Stimulated activated naive B cell treated with anti-CD40 and anti-IgM and Interleukin-4, amounts not matched to agents 10 μg/mL and 1 μg/mL and 100 μg/mL, for 72 hours (primary cell): ENCODE results near the gene HSPA1B.
A peak's percentile ranks its signal among the peaks of the same experiment; 100 is the strongest.

Experiments used
- ATAC-seq, 2 donors: fragments of 150-1000 bp; cut with Tn5 transposase; replicated peaks; 2 replicates each; pipeline ENCODE4 v1.10.0; 2021; ENCODE audit warnings: moderate library complexity in 1 of 2
- DNase-seq: peaks from one replicate; pipeline ENCODE4 v3.0.0; 2021
- H3K27ac Mint-ChIP-seq: one replicate; pipeline ENCODE4 v1.8.0; 2022; ENCODE audit warnings: mild to moderate bottlenecking, mixed read lengths
- H3K27me3 Mint-ChIP-seq, 2 donors: one replicate each; pipeline ENCODE4 v1.8.0; 2022; ENCODE audit warnings: mixed read lengths in 2 of 2
- H3K36me3 Mint-ChIP-seq, 2 donors: one replicate each; pipeline ENCODE4 v1.8.0; 2022; ENCODE audit warnings: mixed read lengths in 2 of 2, mild to moderate bottlenecking in 1 of 2
- H3K4me1 Mint-ChIP-seq, 2 donors: one replicate each; pipeline ENCODE4 v1.8.0; 2022; ENCODE audit warnings: mixed read lengths in 2 of 2, mild to moderate bottlenecking in 1 of 2
- H3K4me3 Mint-ChIP-seq, 2 donors: one replicate each; pipeline ENCODE4 v1.8.0; 2022; ENCODE audit warnings: mild to moderate bottlenecking in 2 of 2, mixed read lengths in 2 of 2, moderate library complexity in 1 of 2
- H3K9me3 Mint-ChIP-seq, 2 donors: one replicate each; pipeline ENCODE4 v1.8.0; 2022; ENCODE audit warnings: mixed read lengths in 2 of 2, mild to moderate bottlenecking in 1 of 2

The HSPA1B gene

DNA sequence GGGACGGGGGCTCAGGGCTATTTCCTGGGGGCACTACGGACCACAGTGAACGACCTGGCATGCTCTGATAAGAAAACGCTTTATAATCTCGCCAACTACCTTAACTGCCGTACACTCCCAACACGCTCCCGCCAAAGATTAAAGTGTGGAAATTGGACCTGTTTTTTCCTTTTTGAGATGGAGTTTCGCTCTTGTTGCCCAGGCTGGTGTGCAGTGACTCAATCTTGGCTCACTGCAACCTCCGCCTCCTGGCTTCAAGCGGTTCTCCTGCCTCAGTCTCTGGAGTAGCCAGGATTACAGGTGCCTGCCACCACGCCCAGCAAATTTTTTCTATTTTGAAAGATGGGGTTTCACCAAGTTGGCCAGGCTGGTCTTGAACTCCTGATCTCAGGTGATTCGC lies 51.6 kb downstream of the HSPA1B start:
- no peaks in the 10 kb centered on the region for H3K9me3 Mint-ChIP-seq
- H3K4me1 Mint-ChIP-seq: peaks cover 0 to 1% of the 10 kb centered on the region in 2 donors
- H3K36me3 Mint-ChIP-seq: peaks cover 36 to 45% of the 10 kb centered on the region in 2 donors
- no peak overlapping the region for H3K4me3 Mint-ChIP-seq
- no peak for DNase-seq
- no peak for ATAC-seq
- H3K27me3 Mint-ChIP-seq: no peaks in the 10 kb centered on the region
- peak overlapping the region; percentile 51 for H3K27ac Mint-ChIP-seq
